ENCODE data around the gene PLEKHG5.

PLEKHG5 gene

DNA sequence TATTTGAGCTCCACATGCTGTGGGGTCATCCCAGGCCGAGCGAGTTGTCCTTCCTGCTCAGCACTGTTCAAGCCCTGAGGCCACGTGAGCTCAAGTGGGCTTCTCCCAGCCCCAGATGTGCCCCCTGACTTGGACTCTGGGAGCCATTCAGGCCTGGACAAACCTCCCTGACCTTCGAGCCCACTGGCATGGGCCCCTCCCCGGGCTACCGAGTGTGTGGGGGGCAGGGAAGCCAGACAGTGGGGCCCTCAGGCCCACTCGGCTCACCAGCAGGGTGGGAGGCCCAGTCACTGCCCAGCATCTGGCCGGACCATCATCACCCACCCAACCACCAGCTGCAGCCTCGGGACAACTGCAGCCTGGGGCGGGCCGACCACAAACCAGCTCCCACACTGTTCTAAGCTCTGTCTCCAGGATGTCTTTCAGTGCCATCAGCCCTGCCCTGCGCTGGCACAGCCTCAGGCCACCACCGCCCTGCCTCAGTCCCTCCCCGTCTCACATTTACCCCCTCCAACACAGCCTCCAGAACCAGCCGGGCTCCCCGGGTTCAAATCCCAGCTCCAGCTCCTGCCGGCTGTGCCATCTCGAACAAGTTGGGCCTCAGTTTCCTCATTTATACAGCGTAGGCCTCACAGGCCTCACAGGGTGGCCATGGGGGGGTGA is 20.9 kb upstream of the PLEKHG5 start:
- no peaks in the 10 kb centered on the region for H3K27me3 Mint-ChIP-seq (ENCODE audit: low read depth, poor library complexity)
- H3K36me3 Mint-ChIP-seq (ENCODE audit: low read depth), result no peaks in the 10 kb centered on the region
- no peak overlapping the region for H3K27ac Mint-ChIP-seq
- H3K4me1 Mint-ChIP-seq, result peaks cover 24% of the 10 kb centered on the region
- H3K9me3 Mint-ChIP-seq, result no peaks in the 10 kb centered on the region
- no peak for TF ChIP-seq CTCF (IDR thresholded peaks at IDR 0.05)
- no peak overlapping the region for H3K4me3 Mint-ChIP-seq
- no peak for DNase-seq

DNA sequence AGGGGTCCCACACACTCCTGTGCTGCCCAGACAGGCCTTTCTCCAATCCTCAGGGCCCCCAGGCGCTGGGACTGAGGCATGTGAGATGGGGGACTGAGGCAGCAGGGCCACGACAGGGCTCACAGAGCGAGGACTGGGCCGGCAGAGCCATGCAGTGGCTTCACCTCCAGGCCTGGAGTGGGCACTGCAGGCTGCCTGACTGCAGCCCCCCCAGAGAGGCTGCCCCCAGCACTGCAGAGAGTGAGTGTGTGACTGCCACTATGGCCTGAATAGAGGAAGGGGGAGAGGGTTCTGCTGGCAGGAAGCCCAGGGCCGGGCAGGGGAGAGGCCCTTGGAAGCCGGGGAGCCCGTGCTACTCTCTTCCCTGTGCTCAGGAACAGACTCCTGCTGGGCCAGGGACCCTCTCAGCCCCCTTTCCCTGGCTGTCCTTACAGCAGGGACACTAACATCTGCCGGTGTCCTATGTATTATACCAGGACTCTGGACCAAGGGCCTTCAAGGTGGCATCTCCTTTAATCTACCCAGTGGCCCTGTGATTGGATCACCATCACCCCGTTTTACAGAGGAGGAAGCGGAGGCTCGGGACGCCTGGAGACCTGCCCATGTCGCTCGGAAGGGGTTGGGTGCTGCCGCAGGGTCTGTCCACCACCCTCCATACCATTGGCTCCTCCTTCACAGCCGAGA is 20.2 kb upstream of the PLEKHG5 start:
- no peak for TF ChIP-seq CTCF (IDR thresholded peaks at IDR 0.05)
- no peak for DNase-seq
- Mint-ChIP-seq H3K9me3 (no peaks in the 10 kb centered on the region), H3K27me3 (ENCODE audit: low read depth, poor library complexity) (no peaks in the 10 kb centered on the region), H3K4me3 (no peak overlapping the region), H3K27ac (no peak overlapping the region), H3K36me3 (ENCODE audit: low read depth) (no peaks in the 10 kb centered on the region), H3K4me1 (peaks cover 26% of the 10 kb centered on the region)

- Mint-ChIP-seq H3K36me3 (ENCODE audit: low read depth) (no peaks in the 10 kb centered on the region), H3K4me1 (peaks cover 31% of the 10 kb centered on the region), H3K9me3 (no peaks in the 10 kb centered on the region), H3K27ac (no peak overlapping the region), H3K27me3 (ENCODE audit: low read depth, poor library complexity) (no peaks in the 10 kb centered on the region), H3K4me3 (no peak overlapping the region)
- TF ChIP-seq CTCF (IDR thresholded peaks at IDR 0.05), result no peak
- no peak for DNase-seq
Observed at GRCh38 chr1:6511056-6511455, 19.6 kb upstream of the PLEKHG5 start.

- Mint-ChIP-seq H3K9me3 (no peaks in the 10 kb centered on the region), H3K4me3 (no peak overlapping the region), H3K4me1 (peaks cover 31% of the 10 kb centered on the region), H3K27me3 (ENCODE audit: low read depth, poor library complexity) (no peaks in the 10 kb centered on the region), H3K27ac (no peak overlapping the region), H3K36me3 (ENCODE audit: low read depth) (no peaks in the 10 kb centered on the region)
- no peak for DNase-seq
- TF ChIP-seq CTCF (IDR thresholded peaks at IDR 0.05), result no peak
Observed at GRCh38 chr1:6510493-6510892, 19.0 kb upstream of the PLEKHG5 start.

GRCh38 chr1:6509919-6510291 is 18.4 kb upstream of the PLEKHG5 start:
- no peaks in the 10 kb centered on the region for H3K9me3 Mint-ChIP-seq
- H3K4me3 Mint-ChIP-seq, result no peak overlapping the region
- H3K36me3 Mint-ChIP-seq (ENCODE audit: low read depth), result no peaks in the 10 kb centered on the region
- DNase-seq, result no peak
- no peak for TF ChIP-seq CTCF (IDR thresholded peaks at IDR 0.05)
- H3K27ac Mint-ChIP-seq, result no peak overlapping the region
- no peaks in the 10 kb centered on the region for H3K27me3 Mint-ChIP-seq (ENCODE audit: low read depth, poor library complexity)
- H3K4me1 Mint-ChIP-seq, result peaks cover 31% of the 10 kb centered on the region
